HepG2 (cell line): ENCODE measurements around the gene POU5F1. TPM values are rescaled to one million over a fixed set of nuclear protein-coding genes. Genes with fewer than 3 reads are reported as not detected.

Experiments used
- DMAP1 ChIP-seq: IDR thresholded peaks from 2 replicates; pipeline ENCODE4 v1.6.1; 2016
- ELF4 ChIP-seq: sonication (generic); formaldehyde crosslinking; IDR thresholded peaks from 2 replicates; pipeline ENCODE4 v1.5.0; 2020; ENCODE audit warnings: missing genetic modification reagents, mild to moderate bottlenecking, moderate library complexity, borderline replicate concordance
- KDM2A ChIP-seq: sonication (generic); formaldehyde crosslinking; IDR thresholded peaks from 2 replicates; pipeline ENCODE4 v1.4.0; 2020; ENCODE audit warnings: low read depth, missing genetic modification reagents, borderline replicate concordance
- LRRFIP1 ChIP-seq: sonication (generic); formaldehyde crosslinking; conservative IDR thresholded peaks from 2 replicates; pipeline ENCODE4 v1.4.0; 2020; ENCODE audit warnings: missing genetic modification reagents
- NCOA1 ChIP-seq: sonication (generic); formaldehyde crosslinking; IDR thresholded peaks from 2 replicates; pipeline ENCODE4 v1.9.0; 2021; ENCODE audit warnings: missing genetic modification reagents
- NR2F2 ChIP-seq: IDR thresholded peaks from 2 replicates; pipeline ENCODE4 v1.6.1; 2012; ENCODE audit warnings: low read depth, inconsistent platforms, borderline replicate concordance
- U2AF2 ChIP-seq: fragments of 200-400 bp; formaldehyde crosslinking; IDR thresholded peaks from 2 replicates; pipeline ENCODE4 v1.6.1; 2017; ENCODE audit warnings: low read depth, mild to moderate bottlenecking, low read length
- YY1 ChIP-seq: IDR thresholded peaks from 2 replicates; pipeline ENCODE4 v1.6.1; 2011; ENCODE audit warnings: low read length, low read depth, moderate library complexity, mild to moderate bottlenecking; ENCODE audit not compliant: insufficient read depth, insufficient replicate concordance
- ZBTB21 ChIP-seq: sonication (generic); formaldehyde crosslinking; IDR thresholded peaks from 2 replicates; pipeline ENCODE4 v1.4.0; 2020; ENCODE audit warnings: missing genetic modification reagents
- ZBTB46 ChIP-seq: sonication (generic); formaldehyde crosslinking; IDR thresholded peaks from 2 replicates; pipeline ENCODE4 v1.4.0; 2020; ENCODE audit warnings: mild to moderate bottlenecking, missing genetic modification reagents, borderline replicate concordance
- ZKSCAN5 ChIP-seq: sonication (generic); formaldehyde crosslinking; IDR thresholded peaks from 2 replicates; pipeline ENCODE4 v1.5.1; 2020; ENCODE audit warnings: mild to moderate bottlenecking, missing genetic modification reagents
- ZNF18 ChIP-seq: sonication (generic); formaldehyde crosslinking; IDR thresholded peaks from 2 replicates; pipeline ENCODE4 v1.8.0; 2022; ENCODE audit warnings: mild to moderate bottlenecking, missing genetic modification reagents; ENCODE audit not compliant: insufficient replicate concordance
- ZNF431 ChIP-seq: sonication (generic); formaldehyde crosslinking; IDR thresholded peaks from 2 replicates; pipeline ENCODE4 v1.9.0; 2022; ENCODE audit warnings: missing genetic modification reagents, low read depth, mild to moderate bottlenecking, borderline replicate concordance
- ZNF460 ChIP-seq: sonication (generic); formaldehyde crosslinking; IDR thresholded peaks from 2 replicates; pipeline ENCODE4 v1.5.1; 2020; ENCODE audit warnings: missing genetic modification reagents, mild to moderate bottlenecking, borderline replicate concordance
- ZNF574 ChIP-seq: sonication (generic); formaldehyde crosslinking; IDR thresholded peaks from 2 replicates; pipeline ENCODE4 v1.4.0; 2020; ENCODE audit warnings: missing genetic modification reagents
- ZNF576 ChIP-seq: sonication (generic); formaldehyde crosslinking; IDR thresholded peaks from 2 replicates; pipeline ENCODE4 v1.4.0; 2020; ENCODE audit warnings: mild to moderate bottlenecking, missing genetic modification reagents
- ZNF619 ChIP-seq: sonication (generic); formaldehyde crosslinking; IDR thresholded peaks from 2 replicates; pipeline ENCODE4 v1.4.0; 2020; ENCODE audit warnings: mild to moderate bottlenecking, missing genetic modification reagents
- ZNF83 ChIP-seq: sonication (generic); formaldehyde crosslinking; IDR thresholded peaks from 2 replicates; pipeline ENCODE4 v1.4.0; 2020; ENCODE audit warnings: missing genetic modification reagents, mild to moderate bottlenecking, borderline replicate concordance
- polyA plus RNA-seq, 8 experiments: library from polyadenylated mRNA; depleted of rRNA in 3 of 8; stranded (reverse) in 7 of 8; unstranded in 1 of 8; fragments of >200 nt; fragmentation: Illumina TruSeq in 4 of 8; extraction: Trizol in 4 of 8; gene quantifications; 2 replicates each; pipeline versions ENCODE4 v1.2.1 to v1.2.3, GENCODE V29; 2011 to 2016; ENCODE audit warnings: low read depth in 4 of 8, missing spikeins in 1 of 8, mixed read lengths in 1 of 8; ENCODE audit not compliant: insufficient read depth in 1 of 8
- total RNA-seq, 5 experiments: library from RNA; depleted of rRNA; stranded (reverse); fragments of >200 nt; fragmentation: Illumina TruSeq; extraction: Trizol; gene quantifications; 2 replicates each; pipeline ENCODE4 v1.2.3, GENCODE V29; 2016; ENCODE audit warnings: low read depth in 1 of 5

The POU5F1 gene
- total and polyA plus RNA-seq, 2 of the 13 experiments (the other 11 are each of a cell fraction or from before 2014, with no cell fraction given) = 2.5 to 7.2 TPM

GRCh38 chr6:31197559-31198305, 27.2 kb upstream of the POU5F1 start (continued):
- TF ChIP-seq NR2F2 (no peak), ZNF619 (no peak), YY1 (peak; percentile 27), KDM2A (CRISPR knock-in tag) (peak; percentile 80; the same call in 1 of the 2 replicates), U2AF2 (no peak), NCOA1 (CRISPR knock-in tag) (no peak), ZNF574 (peak; percentile 58; the same call in 1 of the 2 replicates), ZKSCAN5 (CRISPR knock-in tag) (no peak), LRRFIP1 (no peak), ZBTB46 (CRISPR knock-in tag) (no peak), ELF4 (CRISPR knock-in tag) (peak; percentile 68; the same call in 1 of the 2 replicates), ZNF18 (CRISPR knock-in tag) (peak; percentile 65), ZNF460 (CRISPR knock-in tag) (peak; percentile 25; the same call in 1 of the 2 replicates), ZNF83 (CRISPR knock-in tag) (no peak), ZBTB21 (no peak), ZNF431 (CRISPR knock-in tag) (no peak), ZNF576 (no peak), DMAP1 (CRISPR knock-in tag) (peak; percentile 53; the same call in 1 of the 2 replicates)
